Esophagus muscularis mucosa (tissue), 3 donors: ENCODE data around the gene SRSF4.

Experiments used
- CTCF ChIP-seq, 3 experiments: fragments of 200-600 bp in 2 of 3; fragments of 450-650 bp in 1 of 3; sonication (generic) in 2 of 3; IDR thresholded peaks; one replicate each; pipeline ENCODE4 v1.5.1; 2017 to 2019; ENCODE audit warnings: antibody characterized with exemption in 3 of 3, mild to moderate bottlenecking in 2 of 3, moderate library complexity in 1 of 3
- POLR2A ChIP-seq: fragments of 450-650 bp; IDR thresholded peaks from one replicate; pipeline ENCODE4 v1.6.1; 2017; ENCODE audit warnings: antibody characterized with exemption, moderate library complexity, mild to moderate bottlenecking, low read depth

GRCh38 chr1:29125237-29125641, 56.5 kb downstream of the SRSF4 start:
- TF ChIP-seq CTCF (IDR thresholded peaks at IDR 0.05) (no peak), POLR2A (no peak)
